H9 (cell line): ENCODE data around the gene UPF3B. TPM values are rescaled to one million over a fixed set of nuclear protein-coding genes. Genes with fewer than 3 reads are reported as not detected.

Experiments
- DNase-seq: peaks from one replicate; pipeline ENCODE4 v3.0.0-alpha.2; 2017
- H2AFZ ChIP-seq: one replicate; pipeline ENCODE4 v1.6.1; 2013; ENCODE audit warnings: mild to moderate bottlenecking, low read length, control low read depth, moderate library complexity
- H2AK5ac ChIP-seq: 2 replicates; pipeline ENCODE4 v1.6.1; 2013; ENCODE audit warnings: low read length, control low read depth, mixed read lengths; ENCODE audit not compliant: insufficient read length
- H2BK120ac ChIP-seq: one replicate; pipeline ENCODE4 v1.6.1; 2013; ENCODE audit warnings: low read depth, mild to moderate bottlenecking, low read length, control low read depth, inconsistent platforms; ENCODE audit not compliant: poor library complexity, severe bottlenecking
- H2BK12ac ChIP-seq: 2 replicates; pipeline ENCODE4 v1.6.1; 2013; ENCODE audit warnings: low read length, control low read depth, mixed read lengths, low read depth; ENCODE audit not compliant: insufficient read length
- H2BK15ac ChIP-seq: 2 replicates; pipeline ENCODE4 v1.6.1; 2013; ENCODE audit warnings: low read depth, low read length, control low read depth
- H2BK20ac ChIP-seq: one replicate; pipeline ENCODE4 v1.6.1; 2013; ENCODE audit warnings: low read depth, mild to moderate bottlenecking, low read length, control low read depth, inconsistent platforms; ENCODE audit not compliant: poor library complexity, severe bottlenecking
- H2BK5ac ChIP-seq: 2 replicates; pipeline ENCODE4 v1.6.1; 2013; ENCODE audit warnings: low read length, control low read depth, mixed read lengths; ENCODE audit not compliant: insufficient read length
- H3K14ac ChIP-seq: 2 replicates; pipeline ENCODE4 v1.6.1; 2013; ENCODE audit warnings: low read length, control low read depth; ENCODE audit not compliant: insufficient read depth
- H3K18ac ChIP-seq: 2 replicates; pipeline ENCODE4 v1.6.1; 2013; ENCODE audit warnings: low read depth, mild to moderate bottlenecking, mixed read lengths, low read length, control low read depth; ENCODE audit not compliant: insufficient read length
- H3K23ac ChIP-seq: 2 replicates; pipeline ENCODE4 v1.6.1; 2013; ENCODE audit warnings: low read length, control low read depth, mixed read lengths, low read depth; ENCODE audit not compliant: insufficient read length
- H3K23me2 ChIP-seq: 2 replicates; pipeline ENCODE4 v1.6.1; 2013; ENCODE audit warnings: low read depth, mild to moderate bottlenecking, mixed read lengths, low read length, control low read depth; ENCODE audit not compliant: insufficient read length, poor library complexity, severe bottlenecking
- H3K27ac ChIP-seq: 2 replicates; pipeline ENCODE4 v1.5.1; 2013; ENCODE audit warnings: low read length, control low read depth, mixed read lengths, low read depth; ENCODE audit not compliant: insufficient read length
- H3K27me3 ChIP-seq: 2 replicates; pipeline ENCODE4 v1.6.1; 2013; ENCODE audit warnings: low read length, control low read depth, inconsistent platforms; ENCODE audit not compliant: insufficient read depth
- H3K4ac ChIP-seq: 2 replicates; pipeline ENCODE4 v1.6.1; 2013; ENCODE audit warnings: low read depth, mild to moderate bottlenecking, control low read depth, inconsistent platforms, low read length, moderate library complexity
- H3K4me1 ChIP-seq: 2 replicates; pipeline ENCODE4 v1.6.1; 2013; ENCODE audit warnings: low read length, control low read depth, inconsistent platforms; ENCODE audit not compliant: insufficient read depth
- H3K4me2 ChIP-seq: 2 replicates; pipeline ENCODE4 v1.6.1; 2013; ENCODE audit warnings: low read length, control low read depth, mixed read lengths; ENCODE audit not compliant: insufficient read length, insufficient read depth
- H3K56ac ChIP-seq: 2 replicates; pipeline ENCODE4 v1.6.1; 2013; ENCODE audit warnings: low read depth, mild to moderate bottlenecking, mixed read lengths, low read length, control low read depth; ENCODE audit not compliant: insufficient read length
- H3K79me1 ChIP-seq: 2 replicates; pipeline ENCODE4 v1.6.1; 2013; ENCODE audit warnings: low read depth, mild to moderate bottlenecking, moderate library complexity, low read length, control low read depth, inconsistent platforms; ENCODE audit not compliant: insufficient read depth, poor library complexity, severe bottlenecking
- H3K79me2 ChIP-seq: 2 replicates; pipeline ENCODE4 v1.6.1; 2013; ENCODE audit warnings: low read length, control low read depth, inconsistent platforms; ENCODE audit not compliant: insufficient read depth
- H3K9ac ChIP-seq: 2 replicates; pipeline ENCODE4 v1.6.1; 2013; ENCODE audit warnings: low read length, control low read depth, mixed read lengths; ENCODE audit not compliant: insufficient read length; ENCODE audit errors: extremely low read depth
- H3K9me3 ChIP-seq: one replicate; pipeline ENCODE4 v1.6.1; 2013; ENCODE audit warnings: low read depth, low read length, inconsistent platforms; ENCODE audit not compliant: control insufficient read depth
- H3T11ph ChIP-seq: one replicate; pipeline ENCODE4 v1.6.1; 2013; ENCODE audit warnings: mild to moderate bottlenecking, low read length, control low read depth, inconsistent platforms
- H4K20me1 ChIP-seq: one replicate; pipeline ENCODE4 v1.6.1; 2013; ENCODE audit not compliant: control insufficient read depth, insufficient read length, insufficient read depth
- H4K5ac ChIP-seq: 2 replicates; pipeline ENCODE4 v1.6.1; 2013; ENCODE audit warnings: low read depth, mild to moderate bottlenecking, mixed read lengths, low read length, control low read depth; ENCODE audit not compliant: insufficient read length
- H4K8ac ChIP-seq: replicated peaks from 2 replicates; pipeline ENCODE4 v1.6.1; 2013; ENCODE audit warnings: low read length, control low read depth, mixed read lengths, low read depth; ENCODE audit not compliant: insufficient read length
- H4K91ac ChIP-seq: 2 replicates; pipeline ENCODE4 v1.6.1; 2013; ENCODE audit warnings: low read depth, mild to moderate bottlenecking, moderate library complexity, mixed read lengths, low read length, control low read depth; ENCODE audit not compliant: insufficient read length
- H3K27ac Mint-ChIP-seq, 3 experiments: 2 replicates in 2 of 3; 3 replicates in 1 of 3; pipeline ENCODE4 v1.8.0; 2020 to 2021; ENCODE audit warnings: mixed read lengths in 3 of 3, mild to moderate bottlenecking in 1 of 3, moderate library complexity in 1 of 3
- H3K27me3 Mint-ChIP-seq: 2 replicates; pipeline ENCODE4 v1.8.0; 2021; ENCODE audit warnings: low read depth, mild to moderate bottlenecking, moderate library complexity, mixed read lengths
- H3K36me3 Mint-ChIP-seq, 3 experiments: 2 replicates in 2 of 3; 3 replicates in 1 of 3; pipeline ENCODE4 v1.8.0; 2020 to 2021; ENCODE audit warnings: low read depth in 3 of 3, mixed read lengths in 3 of 3; ENCODE audit not compliant: insufficient read depth in 1 of 3
- H3K4me1 Mint-ChIP-seq, 2 experiments: 2 replicates each; pipeline ENCODE4 v1.8.0; 2020; ENCODE audit warnings: mixed read lengths in 2 of 2
- H3K4me3 Mint-ChIP-seq, 2 experiments: 2 replicates in 1 of 2; 3 replicates in 1 of 2; pipeline ENCODE4 v1.8.0; 2020 to 2021; ENCODE audit warnings: mild to moderate bottlenecking in 2 of 2, mixed read lengths in 2 of 2, moderate library complexity in 1 of 2
- H3K9me3 Mint-ChIP-seq, 2 experiments: 2 replicates in 1 of 2; 3 replicates in 1 of 2; pipeline ENCODE4 v1.8.0; 2020; ENCODE audit warnings: mild to moderate bottlenecking in 2 of 2, mixed read lengths in 2 of 2, moderate library complexity in 1 of 2
- CTCF ChIP-seq: fragments of 200-600 bp; sonication (generic); conservative IDR thresholded peaks from 3 replicates; pipeline ENCODE4 v1.8.0; 2021; ENCODE audit warnings: antibody characterized with exemption, mild to moderate bottlenecking
- WGBS: extraction: QIAGEN DNeasy Blood & Tissue Kit; methylation state at CpG from one replicate; pipeline ENCODE4 v1.1.7; 2013; ENCODE audit warnings: missing lambda C conversion rate, low lambda C conversion rate, mixed read lengths; ENCODE audit not compliant: insufficient read length; ENCODE audit errors: extremely low coverage; 5-methylcytosine and 5-hydroxymethylcytosine counted together
- total RNA-seq: library from RNA; stranded (reverse); gene quantifications from 2 replicates; pipeline ENCODE4 v1.2.1, GENCODE V29; 2021

The UPF3B gene
- total RNA-seq, 1 experiment from 2014 or later, result 31.5 TPM

- no peak overlapping the region for H3T11ph ChIP-seq
- H3K4me3 Mint-ChIP-seq, result no peak overlapping the region
- H3K79me2 ChIP-seq, result no peaks in the 10 kb centered on the region
- H2AFZ ChIP-seq, result no peak overlapping the region
- no peaks in the 10 kb centered on the region; the same call in none of the 2 replicates for H3K27me3 Mint-ChIP-seq
- no peak overlapping the region for H2BK5ac ChIP-seq
- no peak overlapping the region for H4K5ac ChIP-seq
- no peak overlapping the region for H2BK12ac ChIP-seq
- no peaks in the 10 kb centered on the region for H3K4me1 ChIP-seq
- no peaks in the 10 kb centered on the region for H3K27me3 ChIP-seq
- H4K91ac ChIP-seq, result no peak overlapping the region
- H3K4ac ChIP-seq, result no peak overlapping the region
- no peak for DNase-seq
- TF ChIP-seq CTCF, result no peak
- H3K56ac ChIP-seq, result no peak overlapping the region
- no peak overlapping the region for H2BK20ac ChIP-seq
- H3K4me2 ChIP-seq, result no peak overlapping the region
- H3K18ac ChIP-seq, result no peak overlapping the region
- H3K9me3 ChIP-seq, result peaks cover 14% of the 10 kb centered on the region
- H3K4me1 Mint-ChIP-seq, result peaks cover 0 to 4% of the 10 kb centered on the region in 2 experiments; a peak in 1 of 4 replicates
- no peaks in the 10 kb centered on the region for H3K79me1 ChIP-seq
- no peak overlapping the region for H3K14ac ChIP-seq
- no peak overlapping the region for H2BK120ac ChIP-seq
- H3K9me3 Mint-ChIP-seq, result peaks cover 57 to 61% of the 10 kb centered on the region in 2 experiments
- H3K9ac ChIP-seq, result no peak overlapping the region
- no peak overlapping the region for H3K23ac ChIP-seq
- H2AK5ac ChIP-seq, result no peak overlapping the region
- no CpG with 5 or more reads among the region's 2 CpGs for WGBS
- no peak overlapping the region for H3K27ac ChIP-seq
- H4K20me1 ChIP-seq, result no peaks in the 10 kb centered on the region
- no peak overlapping the region for H3K27ac Mint-ChIP-seq
- H4K8ac ChIP-seq, result no peak overlapping the region
- no peaks in the 10 kb centered on the region for H3K23me2 ChIP-seq
- H2BK15ac ChIP-seq, result no peak overlapping the region
- H3K36me3 Mint-ChIP-seq, result peaks cover 4 to 24% (median 13%) of the 10 kb centered on the region in 3 experiments; a peak in 6 of 7 replicates
Measured at GRCh38 chrX:119878740-119879139, 26.0 kb upstream of the UPF3B start.
